ENCODE results near the gene MANF. TPM values are rescaled to one million over a fixed set of nuclear protein-coding genes. Genes with fewer than 3 reads are reported as not detected.

The MANF gene
- total RNA-seq, 3 donors from 2014 or later (not counting 1 experiment from before 2014, with no cell fraction given): 51.7 to 58.6 (median 58.3) TPM

- Mint-ChIP-seq H3K36me3 (no peaks in the 10 kb centered on the region), H3K4me3 (no peak overlapping the region), H3K27ac (no peak overlapping the region), H3K9me3 (no peaks in the 10 kb centered on the region), H3K4me1 (no peaks in the 10 kb centered on the region), H3K27me3 (ENCODE audit: low read depth in 2 of 2) (no peaks in the 10 kb centered on the region)
- Histone ChIP-seq H3K27ac (ENCODE audit: low read length) (no peak overlapping the region), H3K4me3 (ENCODE audit: low read length) (no peak overlapping the region), H3K9me3 (ENCODE audit: control insufficient read depth, insufficient read depth, low read length) (no peaks in the 10 kb centered on the region), H3K36me3 (ENCODE audit: control insufficient read depth, insufficient read depth, low read length) (no peaks in the 10 kb centered on the region), H3K27me3 (ENCODE audit: control insufficient read depth, insufficient read depth, low read length) (no peaks in the 10 kb centered on the region), H3K4me1 (ENCODE audit: control insufficient read depth, insufficient read depth, low read length) (no peaks in the 10 kb centered on the region)
- intact Hi-C loops (cut with micrococcal nuclease): no loop called here
- ATAC-seq: no peak
- TF ChIP-seq, protein P1, sequence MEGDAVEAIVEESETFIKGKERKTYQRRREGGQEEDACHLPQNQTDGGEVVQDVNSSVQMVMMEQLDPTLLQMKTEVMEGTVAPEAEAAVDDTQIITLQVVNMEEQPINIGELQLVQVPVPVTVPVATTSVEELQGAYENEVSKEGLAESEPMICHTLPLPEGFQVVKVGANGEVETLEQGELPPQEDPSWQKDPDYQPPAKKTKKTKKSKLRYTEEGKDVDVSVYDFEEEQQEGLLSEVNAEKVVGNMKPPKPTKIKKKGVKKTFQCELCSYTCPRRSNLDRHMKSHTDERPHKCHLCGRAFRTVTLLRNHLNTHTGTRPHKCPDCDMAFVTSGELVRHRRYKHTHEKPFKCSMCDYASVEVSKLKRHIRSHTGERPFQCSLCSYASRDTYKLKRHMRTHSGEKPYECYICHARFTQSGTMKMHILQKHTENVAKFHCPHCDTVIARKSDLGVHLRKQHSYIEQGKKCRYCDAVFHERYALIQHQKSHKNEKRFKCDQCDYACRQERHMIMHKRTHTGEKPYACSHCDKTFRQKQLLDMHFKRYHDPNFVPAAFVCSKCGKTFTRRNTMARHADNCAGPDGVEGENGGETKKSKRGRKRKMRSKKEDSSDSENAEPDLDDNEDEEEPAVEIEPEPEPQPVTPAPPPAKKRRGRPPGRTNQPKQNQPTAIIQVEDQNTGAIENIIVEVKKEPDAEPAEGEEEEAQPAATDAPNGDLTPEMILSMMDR (IDR thresholded peaks at IDR 0.05): no peak
- WGBS (ENCODE audit: insufficient coverage): 89% methylated on average over 7 of the region's 7 CpGs
- no peak for DNase-seq
Measured at GRCh38 chr3:51343918-51344687, 41.0 kb upstream of the MANF start.

- Histone ChIP-seq H3K36me3 (ENCODE audit: control insufficient read depth, insufficient read depth, low read length) (no peaks in the 10 kb centered on the region), H3K9me3 (ENCODE audit: control insufficient read depth, insufficient read depth, low read length) (no peaks in the 10 kb centered on the region), H3K4me1 (ENCODE audit: control insufficient read depth, insufficient read depth, low read length) (no peaks in the 10 kb centered on the region), H3K27ac (ENCODE audit: low read length) (no peak overlapping the region), H3K27me3 (ENCODE audit: control insufficient read depth, insufficient read depth, low read length) (no peaks in the 10 kb centered on the region), H3K4me3 (ENCODE audit: low read length) (no peak overlapping the region)
- Mint-ChIP-seq H3K27me3 (ENCODE audit: low read depth in 2 of 2) (peaks cover 0 to 3% of the 10 kb centered on the region in 2 donors), H3K27ac (no peak overlapping the region), H3K4me3 (no peak overlapping the region), H3K9me3 (no peaks in the 10 kb centered on the region), H3K36me3 (no peaks in the 10 kb centered on the region), H3K4me1 (no peaks in the 10 kb centered on the region)
- intact Hi-C loops (cut with micrococcal nuclease): no loop called here
- DNase-seq (no peak), ATAC-seq (no peak)
- 100% methylated on average over 1 of the region's 1 CpG for WGBS (ENCODE audit: insufficient coverage)
- TF ChIP-seq, protein P1 (IDR thresholded peaks at IDR 0.05): no peak
Measured at GRCh38 chr3:51350751-51351150, 34.3 kb upstream of the MANF start.

DNA sequence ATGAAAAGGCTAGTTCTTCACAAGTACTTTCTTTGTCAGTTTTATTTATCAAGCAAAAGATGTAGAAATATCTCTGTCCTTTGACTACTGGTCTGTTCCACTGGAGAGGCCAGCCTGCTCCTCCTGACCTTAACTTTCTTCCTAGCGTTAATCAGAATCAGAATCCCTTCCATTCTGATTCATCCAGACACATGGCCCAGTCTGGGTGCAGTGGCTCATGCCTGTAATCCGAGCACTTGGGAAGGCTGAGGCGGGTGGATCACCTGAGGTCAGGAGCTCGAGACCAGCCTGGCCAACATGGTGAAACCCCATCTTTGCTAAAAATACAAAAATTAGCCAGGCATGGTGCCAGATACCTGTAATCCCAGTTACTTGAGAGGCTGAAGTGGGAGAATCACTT, 32.0 kb upstream of the MANF start:
- H3K27ac Mint-ChIP-seq: no peak overlapping the region
- H3K27me3 Mint-ChIP-seq (ENCODE audit: low read depth in 2 of 2): peaks cover 0 to 3% of the 10 kb centered on the region in 2 donors
- H3K36me3 ChIP-seq (ENCODE audit: control insufficient read depth, insufficient read depth, low read length): no peaks in the 10 kb centered on the region
- WGBS (ENCODE audit: insufficient coverage): 91% methylated on average over 4 of the region's 4 CpGs
- no peak overlapping the region for H3K4me3 Mint-ChIP-seq
- DNase-seq (no peak), ATAC-seq (no peak)
- no peaks in the 10 kb centered on the region for H3K4me1 ChIP-seq (ENCODE audit: control insufficient read depth, insufficient read depth, low read length)
- no peaks in the 10 kb centered on the region for H3K36me3 Mint-ChIP-seq
- intact Hi-C loops (cut with micrococcal nuclease): no loop called here
- TF ChIP-seq, protein P1 (IDR thresholded peaks at IDR 0.05): no peak
- H3K9me3 Mint-ChIP-seq: no peaks in the 10 kb centered on the region
- H3K4me3 ChIP-seq (ENCODE audit: low read length): no peak overlapping the region
- H3K9me3 ChIP-seq (ENCODE audit: control insufficient read depth, insufficient read depth, low read length): no peaks in the 10 kb centered on the region
- H3K4me1 Mint-ChIP-seq: no peaks in the 10 kb centered on the region
- no peak overlapping the region for H3K27ac ChIP-seq (ENCODE audit: low read length)
- H3K27me3 ChIP-seq (ENCODE audit: control insufficient read depth, insufficient read depth, low read length): no peaks in the 10 kb centered on the region

GRCh38 chr3:51353691-51354090, 31.4 kb upstream of the MANF start:
- Mint-ChIP-seq H3K9me3 (no peaks in the 10 kb centered on the region), H3K4me3 (no peak overlapping the region)

More at GRCh38 chr3:51353691-51354090, 31.4 kb upstream of the MANF start:
- 54% methylated on average over 1 of the region's 1 CpG for WGBS (ENCODE audit: insufficient coverage)
- no peak overlapping the region for H3K27ac Mint-ChIP-seq
- TF ChIP-seq, protein P1 (IDR thresholded peaks at IDR 0.05): no peak
- H3K4me3 ChIP-seq (ENCODE audit: low read length): no peak overlapping the region
- H3K4me1 ChIP-seq (ENCODE audit: control insufficient read depth, insufficient read depth, low read length): no peaks in the 10 kb centered on the region
- intact Hi-C loops (cut with micrococcal nuclease): no loop called here
- H3K9me3 ChIP-seq (ENCODE audit: control insufficient read depth, insufficient read depth, low read length): no peaks in the 10 kb centered on the region
- H3K4me1 Mint-ChIP-seq: no peaks in the 10 kb centered on the region
- H3K36me3 Mint-ChIP-seq: no peaks in the 10 kb centered on the region
- no peak overlapping the region for H3K27ac ChIP-seq (ENCODE audit: low read length)
- H3K27me3 Mint-ChIP-seq (ENCODE audit: low read depth in 2 of 2): peaks cover 0 to 3% of the 10 kb centered on the region in 2 donors
- H3K36me3 ChIP-seq (ENCODE audit: control insufficient read depth, insufficient read depth, low read length): no peaks in the 10 kb centered on the region
- no peak for ATAC-seq
- no peak for DNase-seq
- H3K27me3 ChIP-seq (ENCODE audit: control insufficient read depth, insufficient read depth, low read length): no peaks in the 10 kb centered on the region

Data from natural killer cell (primary cell).